Motor neuron (in vitro differentiated cells): ENCODE data around the gene RAB33B. TPM values are rescaled to one million over a fixed set of nuclear protein-coding genes. Genes with fewer than 3 reads are reported as not detected.
A peak's percentile ranks its signal among the peaks of the same experiment; 100 is the strongest.

Experiments
- ATAC-seq, 8 experiments: fragments of 200-7000 bp; cut with Tn5 transposase; replicated peaks in 6 of 8; 2 replicates each; pipeline ENCODE4 v1.8.0; 2021; ENCODE audit warnings: mild to moderate bottlenecking in 8 of 8, moderate library complexity in 8 of 8
- H3K27ac ChIP-seq, 2 donors: fragments of 250-450 bp; sonication (Bioruptor Pico); 2 replicates each; pipeline ENCODE4 v1.9.0; 2021; ENCODE audit warnings: antibody characterized with exemption in 2 of 2, mild to moderate bottlenecking in 2 of 2, moderate library complexity in 1 of 2
- H3K4me1 ChIP-seq, 2 donors: fragments of 250-450 bp; sonication (Bioruptor Pico); replicated peaks in 1 of 2; 2 replicates each; pipeline ENCODE4 v1.6.1; 2021; ENCODE audit warnings: antibody characterized with exemption in 2 of 2, mild to moderate bottlenecking in 2 of 2, moderate library complexity in 1 of 2
- H3K4me3 ChIP-seq, 5 donors: fragments of 250-450 bp; sonication (Bioruptor Pico); 2 replicates each; pipeline ENCODE4 v1.9.0; 2021; ENCODE audit warnings: antibody characterized with exemption in 5 of 5, mild to moderate bottlenecking in 5 of 5, moderate library complexity in 4 of 5
- WGBS, 10 experiments: fragments of 450-650 bp; shearing (Covaris generic); methylation state at CpG; one replicate each; pipeline ENCODE4 v1.0.0; 2022; 5-methylcytosine and 5-hydroxymethylcytosine counted together
- in situ Hi-C, 9 experiments: fragments of 400-800 bp; cut with MboI; loops; one replicate each; pipeline ENCODE4 v1.15.0; 2021; ENCODE audit warnings: low sequenced_read_pairs in 9 of 9, low pct_unique_long_range_greater_than_20kb in 2 of 9; ENCODE audit not compliant: unreplicated experiment in 9 of 9
- total RNA-seq, 8 experiments: library from RNA; unstranded; fragments of 300-600 nt; gene quantifications; 2 replicates each; pipeline versions ENCODE4 v1.2.3 to v1.2.4, GENCODE V29; 2022

RAB33B gene
- total RNA-seq, 8 experiments from 2014 or later: 4.1 to 21.7 (median 8.0) TPM

DNA sequence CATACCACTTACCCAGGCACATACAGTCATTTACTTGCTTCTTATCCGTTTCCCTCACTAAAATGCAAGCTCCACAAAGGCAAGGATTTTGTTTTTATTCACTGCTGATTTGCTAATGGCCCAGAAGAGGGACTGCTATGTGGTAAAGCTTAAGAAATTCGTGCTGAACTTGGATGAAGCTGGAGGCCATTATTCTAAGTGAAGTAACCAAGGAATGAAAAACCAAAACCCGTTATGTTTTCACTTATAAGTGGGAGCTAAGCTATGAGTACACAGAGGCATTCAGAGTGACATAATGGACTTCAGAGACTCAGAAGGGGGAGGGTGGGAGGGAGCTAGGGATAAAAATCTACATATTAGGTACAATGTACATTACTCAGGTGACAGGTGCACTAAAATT is 47.2 kb downstream of the RAB33B start:
- WGBS, 10 experiments: 0 to 86% (median 24%) methylated on average over 1 to 3 of the region's 3 CpGs; no CpG with 5 or more reads in 2 of the 10 experiments
- ATAC-seq: peak in 3 of 8 experiments; percentile 13 to 30 (median 20)
- H3K4me1 ChIP-seq: peaks cover 0 to 3% of the 10 kb centered on the region in 2 donors
- no peak overlapping the region for H3K4me3 ChIP-seq
- in situ Hi-C loops: no loop called here
- H3K27ac ChIP-seq: no peak overlapping the region

DNA sequence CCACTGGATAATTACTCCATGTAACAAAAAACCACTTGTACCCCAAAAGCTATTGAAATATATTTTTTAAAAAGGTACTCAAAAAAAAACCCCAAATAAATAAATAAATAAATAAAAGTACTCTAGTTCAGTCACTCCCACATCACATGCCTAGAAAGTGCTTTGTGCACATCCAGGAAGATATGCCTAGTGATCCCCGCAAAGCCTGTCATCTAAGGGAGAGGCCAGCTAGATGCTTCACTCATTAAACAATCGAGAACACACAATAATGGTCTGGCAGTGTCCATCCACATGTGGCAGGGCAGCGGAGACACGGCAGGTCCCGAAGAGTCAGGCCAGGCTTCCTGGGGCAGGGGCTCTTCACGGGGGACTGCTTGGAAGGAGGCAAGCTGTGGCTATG is 47.6 kb downstream of the RAB33B start:
- ATAC-seq: peak in 7 of 8 experiments; percentile 18 to 70 (median 48)
- no peak overlapping the region for H3K27ac ChIP-seq
- H3K4me1 ChIP-seq: peaks cover 0 to 3% of the 10 kb centered on the region in 2 donors
- in situ Hi-C loops: no loop called here
- H3K4me3 ChIP-seq: no peak overlapping the region
- 30 to 95% (median 72%) methylated on average over 1 to 4 of the region's 6 CpGs; no CpG with 5 or more reads in 4 of the 10 experiments for WGBS, 10 experiments

DNA sequence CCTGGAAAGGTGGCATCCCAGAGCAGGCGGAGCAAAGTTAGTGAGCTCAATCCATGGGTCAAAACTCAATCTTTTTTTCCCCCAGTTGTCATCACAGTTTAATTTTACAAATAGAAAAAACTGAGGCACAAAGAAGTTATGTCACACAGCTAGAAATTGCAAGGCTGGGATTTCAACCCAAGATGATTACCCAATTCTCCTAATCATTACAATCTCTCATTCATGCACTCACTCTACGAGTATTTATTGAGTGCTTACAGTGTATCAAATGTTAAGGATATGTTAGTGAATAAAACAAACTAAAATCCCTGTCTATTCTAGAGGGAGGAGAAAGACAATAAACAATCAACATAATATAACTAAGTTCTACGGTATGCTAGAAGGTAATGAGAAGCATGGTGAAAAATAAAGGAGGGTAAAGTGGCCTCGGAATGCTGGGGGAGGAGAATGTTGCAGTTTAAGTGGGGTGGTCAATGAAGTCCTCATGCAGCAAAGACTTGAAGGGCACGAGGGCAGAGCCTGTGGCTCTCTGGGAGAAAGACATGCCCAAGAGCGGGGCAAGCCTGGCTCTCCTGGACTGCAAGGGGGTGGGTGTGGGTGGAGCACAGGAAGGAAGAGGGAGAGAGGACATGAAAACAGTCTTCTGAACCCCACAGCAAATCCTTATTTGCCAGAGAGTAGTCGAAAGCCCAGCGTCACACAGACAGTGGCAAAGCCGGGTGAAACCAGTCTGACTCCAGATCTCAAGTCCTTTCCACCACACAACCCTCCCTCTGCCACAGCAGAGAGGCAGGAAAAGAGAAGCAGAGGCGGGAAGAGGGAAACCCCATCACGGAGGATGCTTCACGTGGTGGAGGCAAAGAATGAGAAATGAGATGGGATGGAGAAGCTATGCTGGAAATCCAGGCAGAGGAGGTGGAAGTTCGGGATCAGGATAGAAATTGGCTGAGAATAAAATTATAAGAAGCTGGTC is 48.3 kb downstream of the RAB33B start:
- no peak overlapping the region for H3K4me3 ChIP-seq
- ATAC-seq: peak in 6 of 8 experiments; percentile 6 to 31 (median 23)
- WGBS, 10 experiments: 31 to 93% (median 79%) methylated on average over 2 to 11 of the region's 13 CpGs
- in situ Hi-C loops: no loop called here
- peaks cover 0 to 3% of the 10 kb centered on the region in 2 donors for H3K4me1 ChIP-seq
- no peak overlapping the region for H3K27ac ChIP-seq

DNA sequence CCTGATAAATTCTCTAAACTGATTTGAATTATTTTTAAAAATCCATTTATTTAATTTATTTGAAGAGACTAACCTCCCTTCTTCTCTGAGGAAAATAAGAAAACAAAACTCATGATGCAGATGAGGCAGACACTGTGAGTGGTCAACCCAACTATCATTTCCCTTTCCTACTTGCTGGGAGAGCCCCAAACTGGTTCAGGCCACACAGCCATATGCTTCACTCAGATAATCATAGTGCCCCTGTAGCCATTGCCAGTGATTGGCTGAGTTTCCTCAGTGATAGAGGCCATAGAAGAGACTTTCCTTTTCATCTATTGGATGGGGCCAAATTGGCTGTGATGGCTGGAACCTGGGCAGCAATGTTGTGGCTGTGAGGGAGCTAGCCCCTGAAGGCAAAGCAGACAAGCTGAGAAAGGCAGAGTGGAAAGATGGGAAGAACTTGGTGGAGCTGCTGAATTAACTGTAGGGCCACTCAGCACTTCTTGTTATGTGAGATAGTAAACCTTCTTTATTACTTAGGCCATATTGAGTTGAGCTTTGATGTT is 49.8 kb downstream of the RAB33B start:
- Histone ChIP-seq H3K27ac (no peak overlapping the region), H3K4me3 (no peak overlapping the region), H3K4me1 (peaks cover 0 to 3% of the 10 kb centered on the region in 2 donors)
- in situ Hi-C loops: no loop called here
- no peak for ATAC-seq

DNA sequence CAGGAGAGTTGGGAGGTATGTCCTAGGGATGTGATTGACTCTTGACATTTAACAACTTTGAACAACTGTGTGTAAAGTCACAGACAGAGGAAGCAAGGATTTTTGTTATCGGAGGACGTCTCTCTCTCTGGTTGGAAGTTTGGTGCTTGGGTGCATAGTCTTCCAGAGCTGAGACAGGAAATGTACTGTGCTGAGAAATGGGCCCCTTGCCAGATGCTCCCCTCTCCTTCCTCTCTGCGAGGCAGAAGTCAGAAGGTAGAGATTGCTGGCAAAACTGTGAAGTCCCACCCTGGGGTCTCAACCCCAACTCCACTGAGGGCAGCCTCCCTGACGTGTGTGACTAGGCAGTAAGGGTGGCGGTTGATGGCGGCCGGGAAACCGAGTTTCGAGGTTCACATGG is 52.9 kb downstream of the RAB33B start:
- no peak for ATAC-seq
- H3K4me1 ChIP-seq: peaks cover 0 to 3% of the 10 kb centered on the region in 2 donors
- H3K27ac ChIP-seq: no peak overlapping the region
- no peak overlapping the region for H3K4me3 ChIP-seq
- WGBS, 10 experiments: 90 to 100% (median 95%) methylated on average over 2 to 8 of the region's 9 CpGs; no CpG with 5 or more reads in 2 of the 10 experiments
- in situ Hi-C loops: no loop called here

DNA sequence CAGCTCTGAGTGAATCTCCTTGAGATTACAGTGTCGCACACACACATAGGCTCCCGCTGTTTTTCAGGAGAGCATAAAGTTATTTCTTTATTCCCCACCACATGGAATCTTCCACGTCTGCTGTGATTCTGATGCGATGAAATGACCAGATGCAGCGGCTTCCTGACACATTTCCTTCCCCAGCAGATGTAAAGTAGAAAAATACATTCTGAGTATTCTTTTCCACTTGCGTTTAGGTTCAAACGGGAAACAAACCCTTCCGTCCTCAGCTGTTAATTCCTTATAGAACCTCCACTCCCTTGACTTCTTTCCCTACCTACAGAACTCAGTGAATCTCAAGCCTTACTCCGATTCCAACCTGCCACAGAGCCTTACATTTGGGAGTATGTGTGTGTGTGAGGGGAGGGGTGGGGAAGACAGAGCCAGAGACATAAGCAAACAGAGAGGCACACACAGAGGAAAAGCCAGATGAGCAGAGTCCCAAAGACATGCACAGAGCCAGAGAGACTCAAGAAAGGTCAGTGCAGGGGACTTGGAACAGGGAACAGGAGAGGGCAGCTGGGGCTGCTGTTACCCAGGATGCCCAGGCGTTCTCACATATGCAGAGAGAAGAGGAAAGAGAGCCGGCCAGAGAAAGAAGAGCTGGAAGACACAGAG is 54.8 kb downstream of the RAB33B start:
- 76 to 100% (median 93%) methylated on average over 2 to 9 of the region's 11 CpGs; no CpG with 5 or more reads in 1 of the 10 experiments for WGBS, 10 experiments
- no peak for ATAC-seq

DNA sequence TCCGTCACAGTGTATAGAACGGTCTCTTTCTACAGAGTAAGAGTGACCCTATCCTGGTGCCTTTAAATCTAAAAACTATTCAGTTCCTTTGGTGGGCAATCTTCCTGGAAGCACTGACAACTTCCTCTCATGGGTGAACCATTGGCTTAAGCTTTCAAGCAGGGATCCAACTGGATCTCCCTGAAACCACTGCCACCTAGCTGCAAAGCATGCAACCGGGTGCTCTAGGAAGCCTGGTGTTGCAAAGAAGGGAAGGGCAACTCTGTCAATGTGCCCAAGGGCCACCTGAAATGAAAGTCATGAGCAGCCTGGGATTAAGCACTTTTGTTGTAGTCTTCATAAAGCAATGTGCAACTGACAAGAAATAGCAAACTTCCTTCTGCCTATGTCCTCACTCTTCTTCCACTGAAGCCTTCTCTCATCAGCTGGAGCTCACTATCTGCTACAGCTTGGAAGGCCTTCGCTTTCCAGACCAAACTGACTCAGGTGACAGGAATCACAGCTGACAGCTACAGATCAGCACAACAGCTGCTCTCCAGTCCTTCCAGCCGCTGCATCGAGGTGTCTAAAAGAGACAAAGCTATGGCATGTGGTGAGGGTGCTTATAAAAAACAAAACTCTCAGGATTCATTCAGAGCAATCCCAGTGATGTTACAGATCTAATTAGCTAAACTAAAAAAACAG is 55.9 kb downstream of the RAB33B start:
- no peak overlapping the region for H3K27ac ChIP-seq
- H3K4me3 ChIP-seq: no peak overlapping the region
- in situ Hi-C loops: no loop called here
- no peaks in the 10 kb centered on the region for H3K4me1 ChIP-seq
- peak in 5 of 8 experiments; percentile 19 to 76 (median 54) for ATAC-seq
- WGBS, 10 experiments: 75 to 100% (median 95%) methylated on average over 1 to 5 of the region's 6 CpGs; no CpG with 5 or more reads in 1 of the 10 experiments

More for the DNA sequence above, 54.8 kb downstream of the RAB33B start:
- Histone ChIP-seq H3K4me3 (no peak overlapping the region), H3K27ac (no peak overlapping the region), H3K4me1 (no peaks in the 10 kb centered on the region)
- in situ Hi-C loops: no loop called here

DNA sequence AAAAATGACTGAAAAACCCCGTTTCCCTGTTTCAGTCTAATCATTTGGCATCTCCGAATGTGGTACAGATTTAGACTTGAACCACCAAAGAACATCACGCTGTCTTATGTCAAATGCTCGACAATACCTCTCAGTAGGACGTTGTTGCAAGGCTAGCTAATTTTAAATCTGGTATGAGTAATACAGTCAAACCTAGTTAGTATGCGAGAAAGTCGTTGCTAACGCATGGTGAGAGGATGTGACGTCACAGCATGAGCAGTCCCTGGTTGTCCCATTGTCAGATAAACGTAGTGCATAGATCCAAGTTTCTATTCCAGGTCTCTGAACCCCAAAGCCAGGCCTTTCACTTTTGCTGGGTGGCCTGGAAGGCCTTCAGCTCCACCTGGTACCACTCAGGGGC is 57.4 kb downstream of the RAB33B start:
- 53 to 100% (median 75%) methylated on average over 1 to 9 of the region's 10 CpGs for whole genome bisulfite sequencing, 10 experiments
- no peaks in the 10 kb centered on the region for H3K4me1 ChIP-seq
- peak in 6 of 8 experiments; percentile 30 to 86 (median 58) for ATAC-seq
- no peak overlapping the region for H3K27ac ChIP-seq
- in situ Hi-C loops: no loop called here
- no peak overlapping the region for H3K4me3 ChIP-seq

DNA sequence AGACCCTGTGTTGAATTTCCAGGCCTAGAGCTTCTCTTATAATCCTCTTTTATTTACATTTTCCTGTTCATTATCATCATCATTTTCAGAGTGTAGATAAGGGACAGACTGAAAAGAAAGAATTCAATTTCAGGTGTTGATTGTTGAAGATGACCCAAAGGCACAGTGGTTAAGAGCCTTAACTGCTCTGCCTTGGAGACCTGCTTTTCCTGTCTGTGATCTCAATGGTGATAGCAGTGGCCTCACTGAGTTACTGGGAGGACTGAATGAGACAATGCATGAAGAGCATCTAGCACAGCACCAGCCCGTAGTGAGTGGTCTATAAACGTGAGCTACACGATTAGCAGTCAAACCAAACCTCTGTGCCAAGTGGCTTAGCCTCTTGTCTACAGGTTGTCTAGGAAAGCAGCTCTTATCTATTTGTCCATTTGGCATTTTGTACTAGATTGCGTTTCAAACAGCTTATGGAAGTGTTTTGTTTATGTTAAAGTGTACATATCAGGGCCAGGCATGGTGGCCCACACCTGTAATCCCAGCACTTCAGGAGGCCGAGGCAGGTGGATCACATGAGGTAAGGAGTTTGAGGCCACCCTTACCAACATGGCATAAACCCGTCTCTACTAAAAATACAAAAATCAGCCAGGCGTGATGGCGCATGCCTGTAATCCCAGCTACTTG is 60.6 kb downstream of the RAB33B start:
- Histone ChIP-seq H3K27ac (no peak overlapping the region), H3K4me3 (no peak overlapping the region), H3K4me1 (no peaks in the 10 kb centered on the region)
- no peak for ATAC-seq
- WGBS, 10 experiments: 60 to 100% (median 91%) methylated on average over 1 to 7 of the region's 8 CpGs; no CpG with 5 or more reads in 1 of the 10 experiments
- in situ Hi-C loops: no loop called here

DNA sequence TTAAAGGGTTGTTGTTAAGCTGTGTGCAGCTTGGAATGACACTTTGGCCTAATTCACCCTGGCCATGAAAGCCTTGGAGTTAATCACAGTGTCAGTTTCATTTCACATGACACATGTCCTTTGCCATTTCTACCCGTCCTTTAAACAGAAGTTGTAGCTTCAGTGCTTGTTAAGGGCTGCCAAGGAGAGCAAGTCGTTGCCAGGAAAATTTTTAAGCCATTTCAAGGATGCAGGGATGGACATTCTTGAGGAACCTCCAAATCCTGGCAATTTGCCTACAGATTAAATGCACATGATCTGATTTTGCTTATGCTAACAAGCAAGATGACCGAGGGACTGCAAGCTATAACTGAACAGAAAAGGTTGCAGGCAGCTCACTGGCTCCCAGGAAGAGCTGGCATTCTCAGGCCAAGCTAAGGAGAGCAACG is 61.6 kb downstream of the RAB33B start:
- Histone ChIP-seq H3K4me1 (no peaks in the 10 kb centered on the region), H3K27ac (no peak overlapping the region), H3K4me3 (no peak overlapping the region)
- WGBS, 10 experiments: 4 to 94% (median 81%) methylated on average over 1 to 4 of the region's 4 CpGs
- ATAC-seq: no peak
- in situ Hi-C loops: no loop called here

DNA sequence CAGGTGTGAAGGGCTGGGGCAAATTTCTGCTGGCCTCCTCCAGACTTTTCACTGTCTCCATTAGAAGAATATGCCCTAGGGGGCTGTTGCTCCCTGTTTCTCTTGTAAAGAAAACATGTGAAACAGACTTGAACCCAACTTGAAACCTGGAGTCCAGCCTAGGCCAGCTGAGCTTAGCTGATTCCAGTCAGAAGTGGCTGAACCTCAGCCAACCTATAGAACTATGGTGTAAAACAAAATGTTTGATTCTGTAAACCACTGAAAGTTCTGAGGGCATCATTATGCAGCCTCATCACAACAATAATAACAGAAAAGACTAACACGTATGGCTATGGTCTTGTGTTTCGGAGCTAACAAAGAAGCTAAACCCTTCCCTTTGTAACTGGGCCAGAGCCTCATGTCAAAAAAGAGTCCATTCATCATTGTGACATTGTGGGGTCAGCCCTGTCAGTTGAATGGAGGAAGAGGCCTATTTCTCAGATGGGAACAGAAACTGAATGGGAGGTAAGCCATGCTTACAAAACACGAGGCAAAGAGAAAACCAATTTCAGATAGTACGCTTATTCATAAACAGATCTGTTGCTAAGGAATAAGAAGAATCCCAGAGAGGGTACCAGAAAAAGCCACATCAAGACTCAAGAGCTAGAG is 68.0 kb downstream of the RAB33B start:
- 49 to 100% (median 90%) methylated on average over 2 to 4 of the region's 4 CpGs; no CpG with 5 or more reads in 2 of the 10 experiments for WGBS, 10 experiments
- H3K4me1 ChIP-seq: peaks cover 0 to 5% of the 10 kb centered on the region in 2 donors
- no peak overlapping the region for H3K4me3 ChIP-seq
- H3K27ac ChIP-seq: peak overlapping the region in 1 of 2 donors; percentile 43
- in situ Hi-C loops: no loop called here
- ATAC-seq: peak in 1 of 8 experiments; percentile 9

DNA sequence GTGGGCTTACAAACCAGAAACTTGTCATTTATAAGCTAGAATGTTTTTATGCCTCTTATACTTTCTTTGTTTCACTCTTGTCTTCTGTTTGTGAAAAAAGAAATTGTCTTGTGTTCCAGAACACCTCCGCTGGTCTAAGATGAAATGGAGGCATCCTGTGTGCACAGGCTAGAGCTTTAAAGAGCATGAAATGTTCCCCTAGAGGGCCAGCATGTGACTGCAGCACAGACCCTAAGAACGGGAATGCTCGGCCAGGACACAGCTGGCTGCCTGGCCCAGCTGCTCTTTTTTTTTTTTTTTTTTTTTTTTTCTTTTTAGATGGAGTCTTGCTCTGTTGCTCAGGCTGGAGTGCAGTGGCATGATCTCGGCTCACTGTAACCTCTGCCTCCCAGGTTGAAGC is 68.5 kb downstream of the RAB33B start:
- Histone ChIP-seq H3K27ac (no peak overlapping the region), H3K4me3 (no peak overlapping the region), H3K4me1 (peaks cover 0 to 5% of the 10 kb centered on the region in 2 donors)
- 0 to 100% (median 90%) methylated on average over 1 to 4 of the region's 4 CpGs; no CpG with 5 or more reads in 1 of the 10 experiments for WGBS, 10 experiments
- ATAC-seq: peak in 4 of 8 experiments; percentile 30 to 54 (median 34)
- in situ Hi-C loops: no loop called here
